ENCODE results near the gene FRMD6.

Gene FRMD6

GRCh38 chr14:51681411-51681810, 29.7 kb downstream of the FRMD6 start:
- no peaks in the 10 kb centered on the region for H3K4me1 ChIP-seq (ENCODE audit: insufficient read depth, low read length, poor library complexity, severe bottlenecking)
- H3K79me2 ChIP-seq (ENCODE audit: insufficient read depth, low read length): no peaks in the 10 kb centered on the region
- H2AFZ ChIP-seq (ENCODE audit: low read length): no peak overlapping the region
- H3K4me3 ChIP-seq (ENCODE audit: low read length, poor library complexity, severe bottlenecking): no peak overlapping the region
- no peaks in the 10 kb centered on the region for H3K9me3 ChIP-seq (ENCODE audit: insufficient read depth, low read depth, low read length)
- H3K27me3 ChIP-seq (ENCODE audit: insufficient read depth, low read length, poor library complexity, severe bottlenecking): no peaks in the 10 kb centered on the region
- no peaks in the 10 kb centered on the region for H4K20me1 ChIP-seq (ENCODE audit: insufficient read depth, low read length, poor library complexity, severe bottlenecking)
- TF ChIP-seq EZH2phosphoT487 (IDR thresholded peaks at IDR 0.05; ENCODE audit: borderline replicate concordance): no peak
- no peak for TF ChIP-seq CTCF (conservative IDR thresholded peaks at IDR 0.05; ENCODE audit: low read length)
- no peaks in the 10 kb centered on the region for H3F3A ChIP-seq (ENCODE audit: low read depth)
- no peaks in the 10 kb centered on the region for H3K36me3 ChIP-seq (ENCODE audit: insufficient read depth, low read length)
- H3K9me2 ChIP-seq (replicated peaks; ENCODE audit: low read depth, low read length): no peaks in the 10 kb centered on the region
- H3K9ac ChIP-seq (ENCODE audit: low read depth, low read length, poor library complexity, severe bottlenecking): no peak overlapping the region
- H3K4me2 ChIP-seq (ENCODE audit: low read depth, low read length, poor library complexity, severe bottlenecking): no peak overlapping the region

- no peak overlapping the region for H3K4me3 ChIP-seq (ENCODE audit: low read length, poor library complexity, severe bottlenecking)
- H3K4me1 ChIP-seq (ENCODE audit: insufficient read depth, low read length, poor library complexity, severe bottlenecking): no peaks in the 10 kb centered on the region
- H3K9me3 ChIP-seq (ENCODE audit: insufficient read depth, low read depth, low read length): no peaks in the 10 kb centered on the region
- no peaks in the 10 kb centered on the region for H4K20me1 ChIP-seq (ENCODE audit: insufficient read depth, low read length, poor library complexity, severe bottlenecking)
- H3K36me3 ChIP-seq (ENCODE audit: insufficient read depth, low read length): no peaks in the 10 kb centered on the region
- H2AFZ ChIP-seq (ENCODE audit: low read length): no peak overlapping the region
- no peak overlapping the region for H3K4me2 ChIP-seq (ENCODE audit: low read depth, low read length, poor library complexity, severe bottlenecking)
- no peaks in the 10 kb centered on the region for H3F3A ChIP-seq (ENCODE audit: low read depth)
- TF ChIP-seq CTCF (conservative IDR thresholded peaks at IDR 0.05; ENCODE audit: low read length) (no peak), EZH2phosphoT487 (IDR thresholded peaks at IDR 0.05; ENCODE audit: borderline replicate concordance) (no peak)
- H3K9me2 ChIP-seq (replicated peaks; ENCODE audit: low read depth, low read length): no peaks in the 10 kb centered on the region
- H3K27me3 ChIP-seq (ENCODE audit: insufficient read depth, low read length, poor library complexity, severe bottlenecking): no peaks in the 10 kb centered on the region
- no peak overlapping the region for H3K9ac ChIP-seq (ENCODE audit: low read depth, low read length, poor library complexity, severe bottlenecking)
- H3K79me2 ChIP-seq (ENCODE audit: insufficient read depth, low read length): no peaks in the 10 kb centered on the region
Measured at GRCh38 chr14:51682411-51682810, 30.7 kb downstream of the FRMD6 start.

GRCh38 chr14:51684760-51685159, 33.0 kb downstream of the FRMD6 start:
- no peak for TF ChIP-seq CTCF (conservative IDR thresholded peaks at IDR 0.05; ENCODE audit: low read length)
- TF ChIP-seq EZH2phosphoT487 (IDR thresholded peaks at IDR 0.05; ENCODE audit: borderline replicate concordance): no peak
- no peak overlapping the region for H3K4me2 ChIP-seq (ENCODE audit: low read depth, low read length, poor library complexity, severe bottlenecking)
- H3K36me3 ChIP-seq (ENCODE audit: insufficient read depth, low read length): no peaks in the 10 kb centered on the region
- no peaks in the 10 kb centered on the region for H3K9me2 ChIP-seq (replicated peaks; ENCODE audit: low read depth, low read length)
- H3K9ac ChIP-seq (ENCODE audit: low read depth, low read length, poor library complexity, severe bottlenecking): no peak overlapping the region
- H3K79me2 ChIP-seq (ENCODE audit: insufficient read depth, low read length): no peaks in the 10 kb centered on the region
- no peaks in the 10 kb centered on the region for H3F3A ChIP-seq (ENCODE audit: low read depth)
- H2AFZ ChIP-seq (ENCODE audit: low read length): no peak overlapping the region
- H3K4me3 ChIP-seq (ENCODE audit: low read length, poor library complexity, severe bottlenecking): no peak overlapping the region
- H3K9me3 ChIP-seq (ENCODE audit: insufficient read depth, low read depth, low read length): no peaks in the 10 kb centered on the region
- H3K27me3 ChIP-seq (ENCODE audit: insufficient read depth, low read length, poor library complexity, severe bottlenecking): no peaks in the 10 kb centered on the region
- no peaks in the 10 kb centered on the region for H3K4me1 ChIP-seq (ENCODE audit: insufficient read depth, low read length, poor library complexity, severe bottlenecking)
- H4K20me1 ChIP-seq (ENCODE audit: insufficient read depth, low read length, poor library complexity, severe bottlenecking): no peaks in the 10 kb centered on the region

Measured in Loucy (cell line).